Small intestine (tissue), 7 donors: Measurements from ENCODE around the gene FEN1. TPM values are rescaled to one million over a fixed set of nuclear protein-coding genes. Genes with fewer than 3 reads are reported as not detected.

Experiments
- DNase-seq, 2 donors: peaks; one replicate each; pipeline versions ENCODE4 v3.0.0 to v3.0.0-alpha.2; 2013
- FAIRE-seq: peaks from 2 replicates; lab custom pipeline; 2012; peaks lifted over from hg19 to GRCh38; lab: Jason Lieb, UNC
- H3K27ac ChIP-seq, 3 donors: one replicate each; pipeline ENCODE4 v1.5.1; 2013; ENCODE audit warnings: low read length in 2 of 3, mild to moderate bottlenecking in 2 of 3, control low read depth in 1 of 3, inconsistent platforms in 1 of 3, low read depth in 1 of 3, moderate library complexity in 1 of 3
- H3K27me3 ChIP-seq, 3 donors: one replicate each; pipeline ENCODE4 v1.6.1; 2013; ENCODE audit warnings: low read length in 3 of 3, inconsistent platforms in 1 of 3; ENCODE audit not compliant: control insufficient read depth in 3 of 3, insufficient read depth in 3 of 3
- H3K36me3 ChIP-seq, 3 donors: one replicate each; pipeline ENCODE4 v1.6.1; 2013; ENCODE audit warnings: low read length in 3 of 3, inconsistent platforms in 1 of 3, low read depth in 1 of 3, mild to moderate bottlenecking in 1 of 3, moderate library complexity in 1 of 3; ENCODE audit not compliant: control insufficient read depth in 3 of 3, insufficient read depth in 2 of 3
- H3K4me1 ChIP-seq, 3 donors: one replicate each; pipeline ENCODE4 v1.6.1; 2013; ENCODE audit warnings: low read length in 2 of 3, inconsistent platforms in 1 of 3, low read depth in 1 of 3, mild to moderate bottlenecking in 1 of 3, moderate library complexity in 1 of 3; ENCODE audit not compliant: control insufficient read depth in 3 of 3, insufficient read depth in 2 of 3
- H3K4me3 ChIP-seq, 3 donors: one replicate each; pipeline ENCODE4 v1.5.1; 2013; ENCODE audit warnings: low read length in 3 of 3, control low read depth in 1 of 3, inconsistent platforms in 1 of 3, low read depth in 1 of 3, mild to moderate bottlenecking in 1 of 3, moderate library complexity in 1 of 3
- H3K9me3 ChIP-seq, 2 donors: one replicate each; pipeline ENCODE4 v1.6.1; 2013; ENCODE audit warnings: low read depth in 1 of 2, low read length in 1 of 2; ENCODE audit not compliant: control insufficient read depth in 2 of 2, insufficient read depth in 1 of 2
- WGBS, 3 donors: extraction: QIAGEN DNeasy Blood & Tissue Kit; methylation state at CpG; one replicate each; pipeline ENCODE4 v1.1.7; 2013; 5-methylcytosine and 5-hydroxymethylcytosine counted together
- polyA plus RNA-seq, 4 donors: library from polyadenylated mRNA; stranded (reverse) in 3 of 4; unstranded in 1 of 4; fragments of 200-250 nt in 3 of 4; fragments of 120-200 nt in 1 of 4; gene quantifications; one replicate each; pipeline versions ENCODE4 v1.2.1 to v1.2.3, GENCODE V29; 2013
- donor health status: healthy with polysubstance abuse.
- donor health status: control.
- donor health status: control.
- donor health status: Bipolar disorder and iron deficiency.
- donor health status: healthy.

FEN1 gene
- polyA plus RNA-seq, 4 donors = 5.8 to 32.1 (median 14.5) TPM

DNA sequence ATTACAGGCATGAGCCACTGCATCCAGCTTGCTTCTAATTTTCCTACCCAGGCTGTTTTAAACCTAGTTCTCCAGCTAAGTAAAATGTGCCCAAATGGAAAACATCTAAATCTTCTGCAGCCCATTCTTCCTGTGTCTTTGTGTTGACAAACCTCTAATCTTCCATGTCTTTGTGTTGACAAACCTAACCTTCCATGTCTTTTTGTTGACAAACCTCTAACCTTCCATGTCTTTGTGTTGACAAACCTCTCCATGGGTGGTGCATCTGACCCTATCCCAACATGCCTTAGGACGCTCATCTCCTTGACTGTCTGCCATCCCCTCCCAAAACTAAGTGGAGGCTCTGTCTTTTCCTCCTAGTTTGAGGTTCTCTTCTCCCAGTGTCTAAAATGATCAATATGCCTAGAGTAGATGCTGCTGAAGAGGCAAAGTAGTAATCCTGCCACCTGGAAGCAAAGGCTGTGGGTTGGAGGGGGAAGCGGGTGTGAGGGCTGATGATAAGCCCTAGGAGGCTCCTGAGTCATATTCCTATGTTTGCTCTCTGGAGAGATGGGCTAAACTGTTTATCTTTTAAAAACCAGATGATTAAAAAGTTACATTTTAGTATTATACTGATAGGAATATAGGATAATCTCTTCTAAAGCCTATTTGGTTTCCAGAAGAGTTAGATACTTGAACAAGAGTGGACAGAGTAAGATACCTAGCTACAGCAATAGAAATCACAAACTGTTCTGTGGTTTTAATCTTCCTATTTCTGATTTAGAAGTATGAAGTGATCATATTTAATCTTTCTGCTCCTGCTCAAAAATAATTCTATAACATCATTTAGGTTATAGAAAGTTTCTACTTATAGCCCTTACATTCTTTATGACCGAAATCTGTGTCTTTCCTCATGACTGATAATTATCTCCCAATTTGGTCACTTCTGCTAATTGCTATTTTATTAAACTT lies 7.9 kb downstream of the FEN1 start:
- DNase-seq (no peak), FAIRE-seq (no peak)
- Histone ChIP-seq H3K9me3 (no peaks in the 10 kb centered on the region), H3K27me3 (no peaks in the 10 kb centered on the region), H3K27ac (no peak overlapping the region), H3K4me3 (no peak overlapping the region), H3K4me1 (peaks cover 0 to 3% (median 0%) of the 10 kb centered on the region in 3 donors), H3K36me3 (peaks cover 0 to 32% (median 0%) of the 10 kb centered on the region in 3 donors)
- 76 to 81% (median 79%) methylated on average over 3 of the region's 3 CpGs for WGBS, 3 donors

DNA sequence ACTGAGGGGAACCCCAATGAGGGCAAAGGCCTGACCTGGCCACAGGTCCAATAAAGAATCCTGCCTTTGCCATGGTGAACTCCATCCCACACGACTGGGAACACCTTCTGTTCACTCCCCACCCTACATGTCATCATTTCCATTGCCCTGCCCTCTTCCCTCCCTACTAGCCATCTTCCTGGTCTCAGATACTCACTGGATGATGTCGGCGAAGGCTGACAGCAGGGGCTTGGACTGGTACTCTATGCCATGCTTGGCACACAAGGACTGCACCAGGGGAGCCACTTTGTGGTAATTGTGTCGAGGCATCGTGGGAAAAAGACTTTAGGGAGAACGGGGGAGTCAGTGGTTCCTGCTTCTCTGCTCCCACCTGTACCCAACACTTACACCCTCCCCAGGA lies 9.9 kb downstream of the FEN1 start:
- Histone ChIP-seq H3K9me3 (no peaks in the 10 kb centered on the region), H3K36me3 (peaks cover 0 to 25% (median 3%) of the 10 kb centered on the region in 3 donors), H3K4me3 (no peak overlapping the region), H3K27me3 (no peaks in the 10 kb centered on the region), H3K4me1 (no peaks in the 10 kb centered on the region), H3K27ac (no peak overlapping the region)
- FAIRE-seq (no peak), DNase-seq (no peak)
- WGBS, 3 donors = 87 to 91% (median 91%) methylated on average over 6 of the region's 6 CpGs

DNA sequence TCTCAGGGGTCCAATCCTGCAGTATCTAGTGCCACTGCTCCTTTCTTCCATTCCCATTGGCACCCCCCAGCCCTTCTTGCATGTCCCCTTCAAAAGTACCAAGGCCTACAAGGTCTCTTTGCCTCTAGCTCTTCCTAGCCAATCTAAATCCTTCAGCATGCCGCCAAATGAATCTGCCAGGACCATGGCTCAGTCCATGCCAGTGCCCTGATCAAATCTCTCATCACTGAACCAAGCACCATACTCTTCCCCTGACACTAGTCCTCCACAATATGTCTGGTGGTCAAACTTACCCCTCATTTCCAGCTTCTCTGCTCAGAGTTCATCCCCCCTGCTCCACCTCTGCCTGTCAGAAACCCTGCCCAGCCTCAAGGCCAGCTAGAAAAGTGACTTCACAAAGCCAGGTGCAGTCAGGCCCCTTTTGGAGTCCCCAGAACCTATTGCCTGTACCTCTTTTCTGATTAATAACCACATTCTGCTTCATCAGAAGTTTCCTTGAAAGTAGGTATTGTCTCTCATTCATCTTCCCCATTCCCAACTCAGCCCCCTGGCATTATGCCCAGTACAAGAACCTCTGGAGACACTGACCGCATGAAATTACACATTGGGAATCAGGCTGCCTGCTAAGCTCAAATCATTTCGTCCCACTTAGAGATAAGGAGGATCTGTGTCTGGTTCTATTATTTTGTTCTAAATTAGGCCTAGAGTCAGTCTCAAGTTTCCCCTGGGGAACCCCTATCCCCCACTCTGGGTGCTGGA lies 11.4 kb downstream of the FEN1 start:
- Histone ChIP-seq H3K27me3 (no peaks in the 10 kb centered on the region), H3K27ac (no peak overlapping the region), H3K9me3 (no peaks in the 10 kb centered on the region), H3K4me3 (no peak overlapping the region), H3K36me3 (peaks cover 0 to 27% (median 3%) of the 10 kb centered on the region in 3 donors), H3K4me1 (no peaks in the 10 kb centered on the region)
- 80 to 97% (median 93%) methylated on average over 3 of the region's 3 CpGs for WGBS, 3 donors
- no peak for DNase-seq
- FAIRE-seq = no peak

DNA sequence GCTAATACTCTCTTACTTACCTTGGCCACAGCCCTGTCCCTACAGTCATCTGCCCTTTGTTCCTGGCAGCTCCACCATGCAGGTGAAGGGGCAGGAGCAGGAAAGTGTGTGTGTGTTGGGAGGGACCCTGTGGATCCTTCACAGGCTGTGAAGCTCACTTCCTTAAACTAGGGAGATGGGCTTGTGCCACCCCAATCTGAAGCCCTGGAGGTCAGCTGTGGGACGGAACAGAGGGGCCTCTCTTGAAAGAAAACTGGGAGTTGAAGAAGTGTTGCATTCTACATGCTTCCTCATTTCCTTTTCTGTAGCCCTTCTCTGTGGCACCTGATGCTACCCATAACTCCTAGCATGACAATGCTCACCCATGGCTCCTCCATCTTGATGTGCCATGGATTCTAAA lies 12.4 kb downstream of the FEN1 start:
- no peak for DNase-seq
- no peak overlapping the region for H3K4me3 ChIP-seq
- FAIRE-seq = no peak
- no peaks in the 10 kb centered on the region for H3K9me3 ChIP-seq
- no peaks in the 10 kb centered on the region for H3K4me1 ChIP-seq
- peaks cover 0 to 29% (median 3%) of the 10 kb centered on the region in 3 donors for H3K36me3 ChIP-seq
- no peak overlapping the region for H3K27ac ChIP-seq
- 92 to 100% (median 93%) methylated on average over 1 of the region's 1 CpG for WGBS, 3 donors
- H3K27me3 ChIP-seq = no peaks in the 10 kb centered on the region

DNA sequence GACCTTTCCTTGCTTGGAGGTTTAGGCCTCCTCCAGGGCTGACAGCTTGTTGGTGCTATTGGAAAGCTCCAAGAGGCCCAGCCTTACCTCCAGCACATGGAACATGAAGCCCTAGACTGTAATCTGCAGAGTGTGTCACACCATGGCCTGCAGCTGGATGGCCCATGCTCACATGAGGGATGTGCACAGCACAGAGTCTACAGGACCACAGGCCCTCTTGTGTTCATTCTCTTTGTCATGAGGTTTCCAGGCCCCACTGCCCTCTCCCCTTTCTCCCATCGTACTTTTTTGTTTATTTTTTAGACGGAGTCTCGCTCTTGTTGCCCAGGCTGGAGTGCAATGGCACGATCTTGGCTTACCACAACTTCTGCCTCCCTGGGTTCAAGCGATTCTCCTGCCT lies 14.1 kb downstream of the FEN1 start:
- H3K9me3 ChIP-seq = no peaks in the 10 kb centered on the region
- FAIRE-seq (no peak), DNase-seq (no peak)
- no peaks in the 10 kb centered on the region for H3K4me1 ChIP-seq
- no peak overlapping the region for H3K27ac ChIP-seq
- peaks cover 0 to 40% (median 3%) of the 10 kb centered on the region in 3 donors for H3K36me3 ChIP-seq
- no peak overlapping the region for H3K4me3 ChIP-seq
- WGBS, 3 donors = 95 to 97% (median 96%) methylated on average over 5 of the region's 5 CpGs
- no peaks in the 10 kb centered on the region for H3K27me3 ChIP-seq

DNA sequence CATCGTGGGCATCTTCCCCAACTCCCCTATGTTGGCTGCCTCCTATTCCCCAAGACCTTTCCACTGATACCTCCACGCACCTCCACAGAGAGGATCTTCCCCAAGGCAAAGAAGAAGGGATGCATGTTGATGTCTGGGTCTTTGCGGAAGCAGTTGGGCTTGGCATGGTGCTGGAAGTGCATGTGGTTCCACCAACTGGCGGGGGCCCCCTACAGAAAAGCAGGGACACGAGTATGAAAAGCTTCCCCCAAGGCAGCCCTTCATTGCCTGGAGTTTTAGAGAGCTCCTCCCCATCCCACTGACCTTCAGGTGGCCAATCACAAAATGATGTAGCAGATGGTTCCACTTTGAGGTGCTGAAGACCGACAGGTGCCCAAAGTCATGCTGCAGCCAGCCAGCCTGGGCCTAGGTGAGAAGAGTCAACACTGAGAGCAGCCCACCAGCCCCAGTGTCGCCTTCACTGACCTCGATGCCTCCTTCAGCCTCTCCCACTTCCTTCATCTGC lies 18.0 kb downstream of the FEN1 start:
- no peak for FAIRE-seq
- 93 to 96% (median 95%) methylated on average over 8 of the region's 8 CpGs for WGBS, 3 donors
- no peak for DNase-seq
- Histone ChIP-seq H3K36me3 (peaks cover 0 to 30% (median 3%) of the 10 kb centered on the region in 3 donors), H3K4me1 (peaks cover 0 to 16% (median 6%) of the 10 kb centered on the region in 3 donors), H3K9me3 (peaks cover 0 to 2% of the 10 kb centered on the region in 2 donors), H3K4me3 (no peak overlapping the region), H3K27me3 (peaks cover 0 to 17% (median 0%) of the 10 kb centered on the region in 3 donors), H3K27ac (no peak overlapping the region)

DNA sequence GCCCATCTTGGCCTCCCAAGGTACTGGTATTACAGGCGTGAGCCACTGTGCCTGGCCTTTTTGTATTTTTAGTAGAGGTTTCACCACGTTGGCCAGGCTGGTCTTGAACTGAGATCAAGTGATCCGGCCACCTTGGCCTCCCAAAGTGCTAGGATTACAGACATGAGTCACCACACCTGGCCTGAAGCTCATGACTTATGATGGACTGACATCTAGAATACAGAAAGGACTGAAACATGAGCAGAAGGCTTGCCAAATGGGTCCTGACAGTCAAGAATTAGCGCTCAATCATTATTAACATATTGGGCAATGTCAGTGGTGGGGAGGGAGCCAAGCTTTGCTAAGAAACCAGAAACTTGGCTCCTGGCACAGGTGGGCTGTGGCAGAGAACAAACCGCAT lies 19.1 kb downstream of the FEN1 start:
- H3K9me3 ChIP-seq = peaks cover 0 to 2% of the 10 kb centered on the region in 2 donors
- peaks cover 0 to 23% (median 6%) of the 10 kb centered on the region in 3 donors for H3K4me1 ChIP-seq
- no peak for FAIRE-seq
- no peak overlapping the region for H3K4me3 ChIP-seq
- no peak for DNase-seq
- H3K27ac ChIP-seq = no peak overlapping the region
- 89 to 93% (median 92%) methylated on average over 5 of the region's 5 CpGs for WGBS, 3 donors
- H3K27me3 ChIP-seq = peaks cover 0 to 27% (median 0%) of the 10 kb centered on the region in 3 donors
- H3K36me3 ChIP-seq = peaks cover 0 to 27% (median 0%) of the 10 kb centered on the region in 3 donors
